Peyer's patch (tissue), 4 donors: ENCODE results near the gene ZWILCH. TPM values are rescaled to one million over a fixed set of nuclear protein-coding genes. Genes with fewer than 3 reads are reported as not detected.

ENCODE experiments used
- DNase-seq, 3 donors: peaks; one replicate each; pipeline ENCODE4 v3.0.0-alpha.2; 2017 to 2019
- H3K27ac ChIP-seq, 4 donors: fragments of 200-600 bp; sonication (generic); one replicate each; pipeline ENCODE4 v1.5.1; 2016 to 2019
- H3K27me3 ChIP-seq, 2 donors: fragments of 200-600 bp; sonication (generic); one replicate each; pipeline ENCODE4 v1.5.1; 2019
- H3K36me3 ChIP-seq, 3 donors: fragments of 200-600 bp; sonication (generic); one replicate each; pipeline ENCODE4 v1.5.1; 2016 to 2019
- H3K4me1 ChIP-seq, 4 donors: fragments of 200-600 bp; sonication (generic); one replicate each; pipeline ENCODE4 v1.5.1; 2016 to 2019
- H3K4me3 ChIP-seq, 4 donors: fragments of 200-600 bp; sonication (generic); 1 replicate in 3 of 4; 2 replicates in 1 of 4; pipeline ENCODE4 v1.5.1; 2016 to 2019; ENCODE audit warnings: mild to moderate bottlenecking in 1 of 4
- H3K9me3 ChIP-seq, 4 donors: fragments of 200-600 bp; sonication (generic); one replicate each; pipeline ENCODE4 v1.5.1; 2016 to 2019; ENCODE audit warnings: mild to moderate bottlenecking in 1 of 4
- CTCF ChIP-seq, 6 experiments: fragments of 450-650 bp in 4 of 6; fragments of 200-600 bp in 2 of 6; sonication (generic) in 1 of 6; IDR thresholded peaks; one replicate each; pipeline ENCODE4 v1.5.1; 2017 to 2019; ENCODE audit warnings: antibody characterized with exemption in 6 of 6, mild to moderate bottlenecking in 3 of 6, moderate library complexity in 1 of 6
- POLR2A ChIP-seq, 2 donors: fragments of 450-650 bp; IDR thresholded peaks; one replicate each; pipeline ENCODE4 v1.5.1; 2017; ENCODE audit warnings: antibody characterized with exemption in 2 of 2, mild to moderate bottlenecking in 2 of 2, moderate library complexity in 2 of 2
- total RNA-seq, 4 donors: library from RNA; depleted of rRNA; stranded (reverse); fragments of >200 nt; gene quantifications; one replicate each; pipeline ENCODE4 v1.1.0, GENCODE V29; 2016

Gene ZWILCH
- total RNA-seq, 4 donors from 2014 or later: 3.6 to 11.2 (median 6.7) TPM

DNA sequence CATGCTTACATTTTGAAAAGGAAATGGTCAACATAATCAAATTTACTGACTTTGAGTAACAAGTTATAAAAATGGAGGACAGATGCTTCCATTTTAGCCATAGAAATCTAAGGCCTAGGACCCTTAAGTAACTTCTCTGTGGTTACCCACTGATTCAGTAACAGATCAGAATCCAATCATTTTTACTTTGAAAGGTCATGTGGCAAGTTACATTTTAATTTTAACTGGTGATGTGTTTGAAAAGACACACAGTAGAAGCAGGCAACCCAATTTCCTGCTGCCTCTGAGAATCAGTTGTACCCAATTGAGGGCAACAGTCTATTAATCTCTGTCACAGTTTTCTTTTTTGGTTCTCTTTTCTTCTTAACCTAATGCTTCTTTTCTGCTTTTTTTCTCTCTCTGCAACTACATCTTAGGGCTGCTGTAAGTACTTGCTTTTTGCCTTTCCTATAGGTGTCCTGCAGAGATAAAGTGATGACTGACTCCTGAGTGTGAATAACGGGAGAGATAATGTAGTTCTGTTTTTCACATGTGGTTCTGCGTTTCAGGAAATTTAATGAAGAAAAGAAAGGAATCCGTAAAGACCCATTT lies 3.3 kb downstream of the ZWILCH start:
- Histone ChIP-seq H3K27ac (no peak overlapping the region), H3K36me3 (no peaks in the 10 kb centered on the region), H3K9me3 (no peaks in the 10 kb centered on the region), H3K27me3 (no peaks in the 10 kb centered on the region), H3K4me1 (peaks cover 0 to 17% (median 6%) of the 10 kb centered on the region in 4 donors), H3K4me3 (no peak overlapping the region)
- TF ChIP-seq CTCF (IDR thresholded peaks at IDR 0.05) (no peak), POLR2A (IDR thresholded peaks at IDR 0.05) (no peak)
- DNase-seq: no peak

- DNase-seq: no peak
- no peaks in the 10 kb centered on the region for H3K27me3 ChIP-seq
- H3K4me3 ChIP-seq: no peak overlapping the region
- H3K9me3 ChIP-seq: no peaks in the 10 kb centered on the region
- H3K4me1 ChIP-seq: no peaks in the 10 kb centered on the region
- TF ChIP-seq CTCF (IDR thresholded peaks at IDR 0.05) (no peak), POLR2A (IDR thresholded peaks at IDR 0.05) (no peak)
- H3K27ac ChIP-seq: no peak overlapping the region
- H3K36me3 ChIP-seq: peaks cover 0 to 10% (median 0%) of the 10 kb centered on the region in 3 donors
Observed at GRCh38 chr15:66514586-66514985, 9.5 kb downstream of the ZWILCH start.

GRCh38 chr15:66515901-66516322 lies 10.8 kb downstream of the ZWILCH start:
- DNase-seq: no peak
- no peak overlapping the region for H3K4me3 ChIP-seq
- H3K4me1 ChIP-seq: no peaks in the 10 kb centered on the region
- TF ChIP-seq CTCF (IDR thresholded peaks at IDR 0.05) (no peak), POLR2A (IDR thresholded peaks at IDR 0.05) (no peak)
- H3K27me3 ChIP-seq: no peaks in the 10 kb centered on the region
- H3K27ac ChIP-seq: no peak overlapping the region
- peaks cover 0 to 14% (median 0%) of the 10 kb centered on the region in 3 donors for H3K36me3 ChIP-seq
- H3K9me3 ChIP-seq: no peaks in the 10 kb centered on the region

- TF ChIP-seq POLR2A (IDR thresholded peaks at IDR 0.05) (no peak), CTCF (IDR thresholded peaks at IDR 0.05) (no peak)
- peaks cover 0 to 22% (median 0%) of the 10 kb centered on the region in 3 donors for H3K36me3 ChIP-seq
Observed at GRCh38 chr15:66523926-66524325, 18.8 kb downstream of the ZWILCH start.

GRCh38 chr15:66524838-66525237 lies 19.7 kb downstream of the ZWILCH start:
- no peaks in the 10 kb centered on the region for H3K4me1 ChIP-seq
- no peak overlapping the region for H3K27ac ChIP-seq
- peaks cover 0 to 27% (median 0%) of the 10 kb centered on the region in 3 donors for H3K36me3 ChIP-seq
- TF ChIP-seq POLR2A (IDR thresholded peaks at IDR 0.05) (no peak), CTCF (IDR thresholded peaks at IDR 0.05) (no peak)
- no peaks in the 10 kb centered on the region for H3K27me3 ChIP-seq
- no peak for DNase-seq
- H3K4me3 ChIP-seq: no peak overlapping the region
- no peaks in the 10 kb centered on the region for H3K9me3 ChIP-seq

More at GRCh38 chr15:66523926-66524325, 18.8 kb downstream of the ZWILCH start:
- Histone ChIP-seq H3K9me3 (no peaks in the 10 kb centered on the region), H3K4me1 (no peaks in the 10 kb centered on the region), H3K27me3 (no peaks in the 10 kb centered on the region), H3K27ac (no peak overlapping the region), H3K4me3 (no peak overlapping the region)
- no peak for DNase-seq
